ENCODE data around the gene FBXO24.

FBXO24 gene

GRCh38 chr7:100607111-100607510 lies 21.0 kb downstream of the FBXO24 start:
- POLR2A ChIA-PET, result interaction anchor here (0.6 kb wide), 2 partner anchors 69 to 515 kb away, joined by 3 to 4 read pairs; no protein-coding TSS in a partner anchor
- CTCF ChIA-PET, result interaction anchor here (5.5 kb wide), 1 partner anchor 84 kb away, joined by 33 read pairs; no protein-coding TSS in a partner anchor

GRCh38 chr7:100609958-100610357 lies 23.8 kb downstream of the FBXO24 start:
- H3K4me3 ChIP-seq (ENCODE audit: low read depth, low read length), result no peak overlapping the region
- ChIA-PET POLR2A (no interaction called here), CTCF (no interaction called here)
- TF ChIP-seq, protein P1, sequence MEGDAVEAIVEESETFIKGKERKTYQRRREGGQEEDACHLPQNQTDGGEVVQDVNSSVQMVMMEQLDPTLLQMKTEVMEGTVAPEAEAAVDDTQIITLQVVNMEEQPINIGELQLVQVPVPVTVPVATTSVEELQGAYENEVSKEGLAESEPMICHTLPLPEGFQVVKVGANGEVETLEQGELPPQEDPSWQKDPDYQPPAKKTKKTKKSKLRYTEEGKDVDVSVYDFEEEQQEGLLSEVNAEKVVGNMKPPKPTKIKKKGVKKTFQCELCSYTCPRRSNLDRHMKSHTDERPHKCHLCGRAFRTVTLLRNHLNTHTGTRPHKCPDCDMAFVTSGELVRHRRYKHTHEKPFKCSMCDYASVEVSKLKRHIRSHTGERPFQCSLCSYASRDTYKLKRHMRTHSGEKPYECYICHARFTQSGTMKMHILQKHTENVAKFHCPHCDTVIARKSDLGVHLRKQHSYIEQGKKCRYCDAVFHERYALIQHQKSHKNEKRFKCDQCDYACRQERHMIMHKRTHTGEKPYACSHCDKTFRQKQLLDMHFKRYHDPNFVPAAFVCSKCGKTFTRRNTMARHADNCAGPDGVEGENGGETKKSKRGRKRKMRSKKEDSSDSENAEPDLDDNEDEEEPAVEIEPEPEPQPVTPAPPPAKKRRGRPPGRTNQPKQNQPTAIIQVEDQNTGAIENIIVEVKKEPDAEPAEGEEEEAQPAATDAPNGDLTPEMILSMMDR (IDR thresholded peaks at IDR 0.05; ENCODE audit: insufficient read depth, low read length, missing control alignments), result no peak
- DNase-seq (ENCODE audit: low read depth, low spot score), result no peak

More at GRCh38 chr7:100607111-100607510, 21.0 kb downstream of the FBXO24 start:
- no peak for DNase-seq (ENCODE audit: low read depth, low spot score)
- TF ChIP-seq, protein P1 (IDR thresholded peaks at IDR 0.05; ENCODE audit: insufficient read depth, low read length, missing control alignments), result no peak
- no peak overlapping the region for H3K4me3 ChIP-seq (ENCODE audit: low read depth, low read length)

GRCh38 chr7:100611983-100612729 lies 26.0 kb downstream of the FBXO24 start, which contains the start of gene MOSPD3:
MOSPD3 (plus strand) TSS chr7:100612540; CDS start chr7:100612792, 252 bp downstream.
- TF ChIP-seq, protein P1 (IDR thresholded peaks at IDR 0.05; ENCODE audit: insufficient read depth, low read length, missing control alignments), result no peak
- CTCF ChIA-PET, result interaction anchor here (0.7 to 5.1 kb wide), 10 partner anchors 9 to 239 kb away, joined by 3 to 25 read pairs (median 8); partner anchors contain the start of genes FBXO24, LRCH4, PCOLCE and POP7
- H3K4me3 ChIP-seq (ENCODE audit: low read depth, low read length), result peak within 1 kb of the TSS; percentile 68
- peak; percentile 94 for DNase-seq (ENCODE audit: low read depth, low spot score)
- POLR2A ChIA-PET, result interaction anchor here (0.6 to 1.3 kb wide), 8 partner anchors 9 to 263 kb away, joined by 3 to 10 read pairs (median 3); partner anchors contain the start of genes PCOLCE, SRRT and ZCWPW1

GRCh38 chr7:100612730-100613390 lies 26.7 kb downstream of the FBXO24 start:
- TF ChIP-seq, protein P1 (IDR thresholded peaks at IDR 0.05; ENCODE audit: insufficient read depth, low read length, missing control alignments), result no peak
- no peak for DNase-seq (ENCODE audit: low read depth, low spot score)
- ChIA-PET POLR2A (interaction anchor here (0.6 to 1.3 kb wide), 9 partner anchors 9 to 262 kb away, joined by 3 to 10 read pairs (median 3); partner anchors contain the start of genes GNB2, PCOLCE, SRRT and ZCWPW1), CTCF (interaction anchor here (0.7 to 5.1 kb wide), 12 partner anchors 10 to 239 kb away, joined by 3 to 25 read pairs (median 6); partner anchors contain the start of genes FBXO24, LRCH4, NYAP1 and PCOLCE)
- H3K4me3 ChIP-seq (ENCODE audit: low read depth, low read length), result peak overlapping the region; percentile 68

DNA sequence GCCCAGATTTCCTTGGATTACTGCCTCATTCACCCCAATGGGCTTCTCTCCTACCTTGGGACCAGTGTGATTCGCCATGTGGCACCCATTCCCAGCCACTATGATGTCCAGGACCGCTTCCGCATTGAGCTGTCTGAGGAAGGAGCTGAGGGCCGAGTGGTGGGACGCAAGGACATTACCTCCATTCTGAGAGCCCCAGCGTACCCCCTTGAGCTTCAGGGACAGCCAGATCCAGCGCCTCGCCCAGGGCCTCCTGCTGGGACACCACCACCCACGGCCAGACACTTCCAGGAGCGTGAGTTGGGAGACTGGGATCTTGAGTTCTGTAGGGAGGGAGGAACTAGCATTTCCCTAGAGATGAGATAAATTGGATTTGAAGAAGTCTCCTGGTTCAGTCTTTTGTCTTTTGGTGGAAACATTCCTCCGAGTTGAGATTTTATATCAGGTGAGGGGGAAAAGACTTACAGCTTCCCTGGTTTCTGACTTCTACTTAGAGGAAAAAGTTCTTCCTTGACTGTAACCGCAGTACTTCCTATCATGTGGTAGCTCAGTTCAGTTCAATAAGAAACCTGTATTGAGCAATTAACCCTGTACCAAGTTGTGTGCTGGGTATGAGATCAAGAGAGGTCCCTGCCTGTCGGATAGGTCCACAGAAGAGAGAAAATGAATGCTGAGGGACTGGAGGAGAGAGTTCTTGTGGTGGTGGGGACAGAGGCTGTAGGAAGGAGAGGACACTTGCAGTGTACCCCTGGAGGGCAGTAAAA lies 27.5 kb downstream of the FBXO24 start:
- no peak for DNase-seq (ENCODE audit: low read depth, low spot score)
- POLR2A ChIA-PET, result interaction anchor here (1.1 to 1.3 kb wide), 2 partner anchors 60 to 185 kb away, joined by 4 read pairs; partner anchors contain the start of genes GNB2 and ZCWPW1
- CTCF ChIA-PET, result interaction anchor here (0.9 to 5.1 kb wide), 11 partner anchors 9 to 238 kb away, joined by 3 to 25 read pairs (median 6); partner anchors contain the start of genes FBXO24, LRCH4, NYAP1 and PCOLCE
- TF ChIP-seq, protein P1 (IDR thresholded peaks at IDR 0.05; ENCODE audit: insufficient read depth, low read length, missing control alignments), result no peak
- peak overlapping the region; percentile 68 for H3K4me3 ChIP-seq (ENCODE audit: low read depth, low read length)

Data from AG04449 (cell line).